HCT116 (cell line): ENCODE results near the gene INPP1. TPM values are rescaled to one million over a fixed set of nuclear protein-coding genes. Genes with fewer than 3 reads are reported as not detected.
A peak's percentile ranks its signal among the peaks of the same experiment; 100 is the strongest.

Source experiments
- ATAC-seq: fragments of 200-7000 bp; cut with Tn5 transposase; 2 replicates; pipeline ENCODE4 v1.9.1; 2020; ENCODE audit warnings: mild to moderate bottlenecking, moderate library complexity
- BruUV-seq: library from RNA; stranded (reverse); fragments of 400-500 nt; replicated peaks from 2 replicates; lab custom pipeline; 2021; lab: Mats Ljungman, UMichigan
- CTCF ChIA-PET: fragments of 300-600 bp; sonication (Branson Sonifier 250); formaldehyde crosslinking; loops from one replicate; lab custom pipeline; 2021; ENCODE audit warnings: antibody characterized with exemption; lab: Charles Lee
- POLR2A ChIA-PET: fragments of 300-600, 350-600 bp; sonication (Branson Sonifier 250); formaldehyde crosslinking; loops from one replicate; lab custom pipeline; 2021; ENCODE audit warnings: antibody characterized with exemption; lab: Charles Lee
- RAD21 ChIA-PET, 2 experiments: fragments of 300-600 bp; sonication (Branson Sonifier 250); formaldehyde crosslinking; loops; one replicate each; lab custom pipeline; 2023; ENCODE audit warnings: low total read pairs in 2 of 2; ENCODE audit not compliant: uncharacterized antibody in 2 of 2, unreplicated experiment in 2 of 2, low non-redundant PET in 1 of 2; lab: Charles Lee
- DNase-seq: peaks from one replicate; pipeline ENCODE4 v3.0.0-alpha.2; 2010; ENCODE audit warnings: low read depth, low spot score
- H2AFZ ChIP-seq: fragments of 200-600 bp; shearing (Covaris generic), sonication (generic); 2 replicates; pipeline ENCODE4 v1.6.1; 2017; ENCODE audit warnings: low read depth, mixed run types, mixed read lengths, antibody characterized with exemption, low read length; ENCODE audit not compliant: poor library complexity, severe bottlenecking
- H3K27ac ChIP-seq: 2 replicates; pipeline ENCODE4 v1.5.1; 2012; ENCODE audit warnings: low read depth, low read length
- H3K27me3 ChIP-seq: fragments of 200-600 bp; sonication (generic); 2 replicates; pipeline ENCODE4 v1.6.1; 2016; ENCODE audit warnings: mixed run types, low read length, mixed read lengths; ENCODE audit not compliant: insufficient read depth
- H3K36me3 ChIP-seq, 2 experiments: fragments of 200-500 bp in 1 of 2; fragments of 200-600 bp in 1 of 2; sonication (Bioruptor generic) in 1 of 2; sonication (generic) in 1 of 2; 2 replicates each; pipeline versions ENCODE4 v1.5.1 to v1.6.1; 2014 to 2016; ENCODE audit warnings: low read length in 2 of 2, inconsistent platforms in 1 of 2, mixed read lengths in 1 of 2, mixed run types in 1 of 2; ENCODE audit not compliant: insufficient read depth in 2 of 2, control insufficient read depth in 1 of 2
- H3K4me1 ChIP-seq, 2 experiments: fragments of 200-600 bp in 1 of 2; sonication (generic) in 1 of 2; 2 replicates each; pipeline versions ENCODE4 v1.5.1 to v1.6.1; 2012 to 2017; ENCODE audit warnings: low read length in 2 of 2, inconsistent platforms in 1 of 2, mild to moderate bottlenecking in 1 of 2, mixed read lengths in 1 of 2, mixed run types in 1 of 2, moderate library complexity in 1 of 2; ENCODE audit not compliant: insufficient read depth in 2 of 2, control insufficient read depth in 1 of 2
- H3K4me2 ChIP-seq: fragments of 200-600 bp; sonication (generic); 2 replicates; pipeline ENCODE4 v1.6.1; 2017; ENCODE audit warnings: mixed run types, low read length, mixed read lengths
- H3K4me3 ChIP-seq, 2 experiments: fragments of 200-600 bp in 1 of 2; sonication (generic) in 1 of 2; replicated peaks in 1 of 2; 2 replicates each; pipeline ENCODE4 v1.5.1; 2011 to 2016; ENCODE audit warnings: low read length in 2 of 2, control low read depth in 1 of 2, low read depth in 1 of 2, mild to moderate bottlenecking in 1 of 2, mixed read lengths in 1 of 2, mixed run types in 1 of 2
- H3K79me2 ChIP-seq: fragments of 200-600 bp; sonication (generic); 2 replicates; pipeline ENCODE4 v1.6.1; 2017; ENCODE audit warnings: mild to moderate bottlenecking, mixed run types, low read length, moderate library complexity, mixed read lengths; ENCODE audit not compliant: insufficient read depth
- H3K9ac ChIP-seq: fragments of 200-600 bp; sonication (generic); 2 replicates; pipeline ENCODE4 v1.6.1; 2016; ENCODE audit warnings: low read length, mixed read lengths
- H3K9me2 ChIP-seq: fragments of 200-600 bp; sonication (generic), shearing (Covaris generic); 2 replicates; pipeline ENCODE4 v1.6.1; 2017; ENCODE audit warnings: mixed run types, mild to moderate bottlenecking, moderate library complexity; ENCODE audit not compliant: insufficient read depth
- H3K9me3 ChIP-seq, 2 experiments: fragments of 200-500 bp in 1 of 2; fragments of 200-600 bp in 1 of 2; sonication (Bioruptor generic) in 1 of 2; sonication (generic) in 1 of 2; 2 replicates each; pipeline ENCODE4 v1.6.1; 2014 to 2017; ENCODE audit warnings: low read length in 2 of 2, mixed read lengths in 2 of 2, inconsistent platforms in 1 of 2, low read depth in 1 of 2, mild to moderate bottlenecking in 1 of 2, mixed run types in 1 of 2, moderate library complexity in 1 of 2; ENCODE audit not compliant: control insufficient read depth in 1 of 2, insufficient read depth in 1 of 2
- H4K20me1 ChIP-seq: fragments of 200-600 bp; sonication (generic), shearing (Covaris generic); 2 replicates; pipeline ENCODE4 v1.6.1; 2017; ENCODE audit warnings: mixed run types, mild to moderate bottlenecking, moderate library complexity; ENCODE audit not compliant: insufficient read depth
- CEBPB ChIP-seq: IDR thresholded peaks from 2 replicates; pipeline ENCODE4 v1.6.1; 2012; ENCODE audit warnings: low read depth
- CTCF ChIP-seq, 3 experiments: fragments of 200-600 bp in 1 of 3; sonication (generic) in 1 of 3; IDR thresholded peaks in 2 of 3; conservative IDR thresholded peaks in 1 of 3; 2 replicates each; pipeline ENCODE4 v1.5.1; 2012 to 2017; ENCODE audit warnings: low read depth in 2 of 3, low read length in 2 of 3, antibody characterized with exemption in 1 of 3, borderline replicate concordance in 1 of 3, control low read depth in 1 of 3, mild to moderate bottlenecking in 1 of 3, mixed read lengths in 1 of 3, mixed run types in 1 of 3, moderate library complexity in 1 of 3; ENCODE audit not compliant: insufficient read depth in 1 of 3
- EGR1 ChIP-seq: IDR thresholded peaks from 2 replicates; pipeline ENCODE4 v1.6.1; 2012; ENCODE audit warnings: low read depth
- EZH2phosphoT487 ChIP-seq: fragments of 200-600 bp; IDR thresholded peaks from 2 replicates; pipeline ENCODE4 v1.6.1; 2018; ENCODE audit warnings: antibody characterized with exemption, borderline replicate concordance
- FOSL1 ChIP-seq: IDR thresholded peaks from 2 replicates; pipeline ENCODE4 v1.6.1; 2012; ENCODE audit warnings: low read depth
- POLR2A ChIP-seq: IDR thresholded peaks from 2 replicates; pipeline ENCODE4 v1.7.0; 2011; ENCODE audit warnings: borderline replicate concordance; ENCODE audit not compliant: insufficient read depth, insufficient read length; ENCODE audit errors: extremely low read depth
- POLR2AphosphoS5 ChIP-seq: IDR thresholded peaks from 2 replicates; pipeline ENCODE4 v1.6.1; 2011; ENCODE audit warnings: mild to moderate bottlenecking, low read depth, low read length, moderate library complexity
- REST ChIP-seq: IDR thresholded peaks from 2 replicates; pipeline ENCODE4 v1.6.1; 2012; ENCODE audit warnings: low read depth
- SRF ChIP-seq: IDR thresholded peaks from 2 replicates; pipeline ENCODE4 v1.6.1; 2012; ENCODE audit warnings: low read depth
- TCF7L2 ChIP-seq: IDR thresholded peaks from 2 replicates; pipeline ENCODE4 v1.7.0; 2011; ENCODE audit warnings: borderline replicate concordance, inconsistent platforms; ENCODE audit not compliant: insufficient read depth, insufficient read length; ENCODE audit errors: extremely low read depth
- ZFX ChIP-seq: fragments of 450-650 bp; IDR thresholded peaks from 2 replicates; pipeline ENCODE4 v1.6.1; 2017
- ZNF274 ChIP-seq: fragments of 200-500 bp; sonication (Bioruptor generic); IDR thresholded peaks from 2 replicates; pipeline ENCODE4 v1.6.1; 2014; ENCODE audit warnings: mild to moderate bottlenecking, low read depth, low read length, inconsistent platforms
- intact Hi-C: fragments of 100-400 bp; cut with micrococcal nuclease; formaldehyde crosslinking; loops from 2 replicates; pipeline ENCODE4 v1.10.0; 2022
- total RNA-seq: library from RNA; stranded (reverse); gene quantifications from one replicate; pipeline ENCODE4 v1.2.1, GENCODE V29; 2021; ENCODE audit not compliant: unreplicated experiment
- TF ChIP-seq, protein P1 (sequence below): IDR thresholded peaks from 2 replicates; pipeline ENCODE4 v1.6.1; 2011; ENCODE audit warnings: mild to moderate bottlenecking, low read length, moderate library complexity; ENCODE audit not compliant: insufficient replicate concordance; ENCODE audit errors: extremely low read depth

The INPP1 gene
- total RNA-seq, 1 experiment from 2014 or later: 19.6 TPM

DNA sequence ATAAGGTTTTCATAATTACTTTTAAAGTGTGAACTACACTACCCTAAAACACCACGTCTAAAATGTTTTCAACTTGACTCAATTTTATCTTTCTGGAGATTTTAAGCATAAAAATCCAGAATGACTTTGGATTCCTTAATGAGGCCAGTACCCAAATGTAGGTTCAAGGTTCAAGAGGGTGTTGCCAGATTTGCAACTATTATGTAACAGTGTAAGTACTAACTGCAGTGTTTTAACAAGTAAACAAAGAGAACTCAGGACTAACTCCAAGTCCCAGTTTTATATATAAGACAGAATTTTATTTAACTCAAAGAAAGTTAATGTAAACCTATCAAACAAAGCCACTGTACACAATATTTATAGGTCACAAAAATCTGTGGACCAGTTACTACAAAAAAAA is 29.5 kb upstream of the INPP1 start:
- H3K79me2 ChIP-seq: peaks cover 60% of the 10 kb centered on the region
- no peak overlapping the region for H3K27ac ChIP-seq
- POLR2A ChIA-PET: no interaction called here
- H3K4me3 ChIP-seq: no peak overlapping the region
- ATAC-seq (no peak), DNase-seq (no peak)
- RAD21 ChIA-PET: no interaction called here
- CTCF ChIA-PET: interaction anchor here (1.7 kb wide), 1 partner anchor 225 kb away, joined by 7 read pairs; no protein-coding TSS in a partner anchor
- TF ChIP-seq POLR2AphosphoS5 (no peak), SRF (no peak), ZNF274 (no peak), ZFX (no peak)
- no peaks in the 10 kb centered on the region for H3K27me3 ChIP-seq
- H3K9ac ChIP-seq: no peak overlapping the region
- peak overlapping the region; percentile 45; the same call in 1 of the 2 replicates for H3K4me2 ChIP-seq
- H3K9me3 ChIP-seq: no peaks in the 10 kb centered on the region
- H3K36me3 ChIP-seq: peaks cover 0 to under 1% of the 10 kb centered on the region in 2 experiments; a peak in 2 of 4 replicates
- no peaks in the 10 kb centered on the region for H4K20me1 ChIP-seq
- intact Hi-C loops: loop anchor here (1.0 to 10.0 kb wide), 3 partner anchors 225 to 649 kb away; partner anchors contain the start of gene ASNSD1
- H3K4me1 ChIP-seq: peaks cover 22 to 26% of the 10 kb centered on the region in 2 experiments
- H3K9me2 ChIP-seq: no peaks in the 10 kb centered on the region
- no peak overlapping the region for H2AFZ ChIP-seq
- no TSS peak for BruUV-seq

- Histone ChIP-seq H3K4me3 (no peak overlapping the region), H3K27ac (no peak overlapping the region), H3K4me1 (peaks cover 22 to 30% of the 10 kb centered on the region in 2 experiments), H3K36me3 (no peaks in the 10 kb centered on the region; a peak in 2 of 4 replicates), H2AFZ (no peak overlapping the region), H3K4me2 (no peak overlapping the region), H3K79me2 (peaks cover 66% of the 10 kb centered on the region), H3K9me3 (no peaks in the 10 kb centered on the region), H3K9me2 (no peaks in the 10 kb centered on the region), H3K27me3 (no peaks in the 10 kb centered on the region), H3K9ac (no peak overlapping the region), H4K20me1 (no peaks in the 10 kb centered on the region)
- ATAC-seq (no peak), DNase-seq (no peak)
- POLR2A ChIA-PET: no interaction called here
- RAD21 ChIA-PET: no interaction called here
- CTCF ChIA-PET: no interaction called here
- no TSS peak for BruUV-seq
- intact Hi-C loops: loop anchor here (10.0 kb wide), 2 partner anchors 520 to 650 kb away; partner anchors contain the start of gene ASNSD1
- TF ChIP-seq EZH2phosphoT487 (no peak), CTCF (IDR thresholded peaks at IDR 0.05 in 2 of 3, conservative IDR thresholded peaks at IDR 0.05 in 1 of 3; ENCODE audit: borderline replicate concordance in 1 of 3, insufficient read depth in 1 of 3, low read depth in 2 of 3, low read length in 2 of 3) (no peak), ZFX (no peak), FOSL1 (no peak), REST (no peak), CEBPB (no peak), TCF7L2 (no peak), POLR2A (no peak), EGR1 (no peak)
- TF ChIP-seq, protein P1, sequence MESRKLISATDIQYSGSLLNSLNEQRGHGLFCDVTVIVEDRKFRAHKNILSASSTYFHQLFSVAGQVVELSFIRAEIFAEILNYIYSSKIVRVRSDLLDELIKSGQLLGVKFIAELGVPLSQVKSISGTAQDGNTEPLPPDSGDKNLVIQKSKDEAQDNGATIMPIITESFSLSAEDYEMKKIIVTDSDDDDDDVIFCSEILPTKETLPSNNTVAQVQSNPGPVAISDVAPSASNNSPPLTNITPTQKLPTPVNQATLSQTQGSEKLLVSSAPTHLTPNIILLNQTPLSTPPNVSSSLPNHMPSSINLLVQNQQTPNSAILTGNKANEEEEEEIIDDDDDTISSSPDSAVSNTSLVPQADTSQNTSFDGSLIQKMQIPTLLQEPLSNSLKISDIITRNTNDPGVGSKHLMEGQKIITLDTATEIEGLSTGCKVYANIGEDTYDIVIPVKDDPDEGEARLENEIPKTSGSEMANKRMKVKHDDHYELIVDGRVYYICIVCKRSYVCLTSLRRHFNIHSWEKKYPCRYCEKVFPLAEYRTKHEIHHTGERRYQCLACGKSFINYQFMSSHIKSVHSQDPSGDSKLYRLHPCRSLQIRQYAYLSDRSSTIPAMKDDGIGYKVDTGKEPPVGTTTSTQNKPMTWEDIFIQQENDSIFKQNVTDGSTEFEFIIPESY: no peak
Observed at GRCh38 chr2:190315273-190315672, 28.1 kb upstream of the INPP1 start.
